HEK293T (cell line): ENCODE results near the gene SLC9A9.

Experiments
- ARNT ChIP-seq: fragments of 450-650 bp; IDR thresholded peaks from 2 replicates; pipeline ENCODE4 v1.6.1; 2017; ENCODE audit warnings: mild to moderate bottlenecking
- CTBP1 ChIP-seq: fragments of 450-650 bp; IDR thresholded peaks from 2 replicates; pipeline ENCODE4 v1.6.1; 2016; ENCODE audit warnings: borderline replicate concordance
- FOXA1 ChIP-seq: fragments of 450-650 bp; IDR thresholded peaks from 2 replicates; pipeline ENCODE4 v1.6.1; 2016; ENCODE audit warnings: mild to moderate bottlenecking
- FOXM1 ChIP-seq: fragments of 450-650 bp; IDR thresholded peaks from 2 replicates; pipeline ENCODE4 v1.6.1; 2017; ENCODE audit warnings: mild to moderate bottlenecking, borderline replicate concordance
- NFRKB ChIP-seq: fragments of 450-650 bp; IDR thresholded peaks from 2 replicates; pipeline ENCODE4 v1.6.1; 2016; ENCODE audit warnings: mild to moderate bottlenecking, moderate library complexity
- TARDBP ChIP-seq: fragments of 450-650 bp; IDR thresholded peaks from 2 replicates; pipeline ENCODE4 v1.6.1; 2016

GRCh38 chr3:143256416-143256815, 591.9 kb downstream of the SLC9A9 start:
- TF ChIP-seq FOXM1 (no peak), NFRKB (no peak), FOXA1 (no peak), TARDBP (no peak), ARNT (no peak), CTBP1 (no peak)
